DND-41 (cell line): ENCODE results near the gene ANXA2.

Experiments
- CTCF ChIP-seq: IDR thresholded peaks from 2 replicates; pipeline ENCODE4 v1.5.1; 2012; ENCODE audit warnings: borderline replicate concordance, low read length, moderate library complexity, mild to moderate bottlenecking; ENCODE audit not compliant: poor library complexity, severe bottlenecking; ENCODE audit errors: extremely low read depth
- EZH2 ChIP-seq: IDR thresholded peaks from 3 replicates; pipeline ENCODE4 v1.6.1; 2012; ENCODE audit warnings: borderline replicate concordance, low read depth, mild to moderate bottlenecking, moderate library complexity, low read length, inconsistent platforms; ENCODE audit not compliant: severe bottlenecking

- TF ChIP-seq CTCF = no peak
- no peak for TF ChIP-seq EZH2
Measured at GRCh38 chr15:60299452-60300047, 98.2 kb downstream of the ANXA2 start.
